H54 (cell line): Measurements from ENCODE around the gene BCKDHB.
A peak's percentile ranks its signal among the peaks of the same experiment; 100 is the strongest.
"Not testable (repeated sequence)": the region's sequence is repeated elsewhere in the genome, so short reads cannot be mapped to it uniquely, and the experiment has no call there.

Experiments
- DNase-seq: peaks from one replicate; pipeline ENCODE4 v3.0.0; 2011; ENCODE audit warnings: low spot score, mixed read lengths; ENCODE audit not compliant: insufficient read length
- FAIRE-seq: peaks from 3 replicates; lab custom pipeline; 2011; peaks lifted over from hg19 to GRCh38; lab: Jason Lieb, UNC
- POLR2A ChIP-seq: IDR thresholded peaks from 2 replicates; pipeline ENCODE4 v1.6.1; 2011; ENCODE audit warnings: low read depth, mild to moderate bottlenecking, low read length

The BCKDHB gene

DNA sequence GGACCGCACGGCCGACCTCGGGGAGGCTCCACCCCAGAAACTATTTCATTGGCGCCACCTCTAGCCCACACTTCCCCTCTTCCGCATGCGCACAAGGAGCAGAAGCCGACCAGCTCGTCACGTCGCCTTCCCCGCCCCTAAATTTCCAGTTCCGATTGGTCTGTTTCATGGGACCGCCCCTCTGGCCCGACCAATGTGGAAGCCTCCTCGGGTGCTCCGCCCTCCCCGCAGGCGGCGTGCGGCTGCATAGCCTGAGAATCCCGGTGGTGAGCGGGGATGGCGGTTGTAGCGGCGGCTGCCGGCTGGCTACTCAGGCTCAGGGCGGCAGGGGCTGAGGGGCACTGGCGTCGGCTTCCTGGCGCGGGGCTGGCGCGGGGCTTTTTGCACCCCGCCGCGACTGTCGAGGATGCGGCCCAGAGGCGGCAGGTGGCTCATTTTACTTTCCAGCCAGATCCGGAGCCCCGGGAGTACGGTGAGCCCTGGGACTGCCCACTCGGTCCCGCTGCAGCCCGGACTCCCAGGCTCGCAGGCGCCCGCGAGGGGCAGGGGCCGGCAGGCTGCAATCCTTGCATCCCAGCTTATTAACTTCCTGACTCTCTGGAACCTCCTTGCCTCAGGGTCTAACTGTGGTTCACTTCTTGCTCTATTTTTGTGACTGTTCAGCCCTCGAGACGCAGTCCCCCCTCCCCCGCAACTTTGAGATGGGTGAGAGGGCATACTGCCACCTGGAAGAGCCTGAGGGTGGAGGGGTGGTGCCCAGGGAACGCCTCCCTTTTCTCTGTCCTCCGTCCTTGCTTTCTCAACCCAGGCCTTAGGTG, at the start of gene BCKDHB:
BCKDHB (plus strand) TSS at position 254 of the 818 bp plus-strand sequence; CDS start at position 277, 23 bp downstream.
- FAIRE-seq (peak; percentile 99), DNase-seq (peak; percentile 90)
- TF ChIP-seq POLR2A = peak; percentile 90

DNA sequence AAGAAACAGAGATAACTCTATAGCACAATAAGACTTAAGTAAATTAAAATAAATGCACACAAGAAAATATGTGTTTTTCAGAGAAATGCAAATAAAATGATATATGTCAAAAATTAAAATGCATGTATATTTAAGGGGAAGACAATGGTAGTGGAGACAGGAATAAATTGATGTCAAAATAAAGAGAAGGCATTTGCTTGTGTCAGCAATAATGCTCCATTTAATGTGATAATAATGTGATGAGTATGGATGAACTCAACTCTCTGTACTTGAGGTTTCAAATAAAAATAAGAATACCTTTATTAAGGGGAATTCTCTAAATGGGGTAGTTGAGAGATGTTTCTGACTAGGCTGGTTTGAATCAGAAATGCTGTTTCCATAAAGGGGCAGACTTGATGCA, 45.7 kb upstream of the BCKDHB start:
- DNase-seq = no peak
- no peak for TF ChIP-seq POLR2A
- FAIRE-seq = no peak

DNA sequence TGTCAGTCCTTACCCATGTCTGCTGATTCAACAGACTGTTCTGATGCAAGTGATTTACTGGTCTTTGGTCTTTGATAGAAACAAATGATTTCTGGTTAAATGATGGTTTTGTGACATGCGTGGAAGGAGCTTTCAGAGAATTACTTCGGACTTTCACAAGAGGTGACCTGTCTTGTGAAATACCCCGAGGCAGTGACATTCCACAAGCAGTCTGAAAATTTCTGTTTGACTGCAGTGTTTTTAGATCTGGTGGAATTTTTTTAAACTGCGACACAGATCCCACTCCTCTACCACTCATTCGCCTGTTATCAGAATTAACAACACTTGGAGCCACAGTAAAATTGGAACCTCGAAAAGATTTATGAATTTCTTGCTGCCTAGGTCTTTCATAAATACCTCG, 38.3 kb upstream of the BCKDHB start:
- FAIRE-seq, DNase-seq: not testable (repeated sequence)

DNA sequence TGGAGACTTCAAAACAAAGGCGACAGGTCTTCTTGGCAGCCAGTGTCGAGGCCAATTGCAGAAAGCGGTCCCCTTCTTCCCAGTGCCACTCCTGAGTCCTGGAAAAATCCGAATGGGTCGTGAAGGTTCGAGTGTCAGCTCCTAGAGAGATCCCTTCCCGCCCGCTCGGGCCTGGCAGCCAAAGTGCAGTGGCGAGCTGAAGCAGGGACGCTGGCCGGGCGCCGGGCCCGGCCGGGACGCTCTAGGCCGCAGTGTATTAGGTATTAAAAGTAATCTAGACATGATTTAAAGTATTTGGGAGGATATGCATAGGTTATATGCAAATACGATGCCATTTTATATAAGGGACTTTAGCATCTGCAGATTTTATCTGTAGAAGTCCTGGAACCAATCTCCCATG, 36.0 kb upstream of the BCKDHB start:
- not testable (repeated sequence) for DNase-seq, FAIRE-seq

DNA sequence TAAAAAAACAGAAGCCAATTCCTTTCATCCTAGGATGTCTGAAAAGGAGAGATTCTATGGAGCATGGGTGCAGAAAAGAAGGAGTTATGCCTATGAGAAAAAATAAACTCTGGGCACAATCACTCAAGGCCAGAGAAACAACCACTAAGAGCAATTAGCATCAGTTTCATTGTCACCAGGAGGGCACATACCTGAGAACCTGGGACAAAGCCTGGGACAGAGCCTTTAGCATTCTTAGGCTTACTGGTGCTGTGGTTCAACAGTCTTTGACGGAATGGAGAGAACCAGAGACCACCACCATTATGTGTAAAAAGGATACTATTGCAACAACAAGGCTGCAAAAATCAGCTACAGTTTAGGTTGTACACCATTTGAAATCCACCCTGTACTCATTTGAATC, 29.4 kb upstream of the BCKDHB start:
- DNase-seq = no peak
- TF ChIP-seq POLR2A = no peak
- no peak for FAIRE-seq

DNA sequence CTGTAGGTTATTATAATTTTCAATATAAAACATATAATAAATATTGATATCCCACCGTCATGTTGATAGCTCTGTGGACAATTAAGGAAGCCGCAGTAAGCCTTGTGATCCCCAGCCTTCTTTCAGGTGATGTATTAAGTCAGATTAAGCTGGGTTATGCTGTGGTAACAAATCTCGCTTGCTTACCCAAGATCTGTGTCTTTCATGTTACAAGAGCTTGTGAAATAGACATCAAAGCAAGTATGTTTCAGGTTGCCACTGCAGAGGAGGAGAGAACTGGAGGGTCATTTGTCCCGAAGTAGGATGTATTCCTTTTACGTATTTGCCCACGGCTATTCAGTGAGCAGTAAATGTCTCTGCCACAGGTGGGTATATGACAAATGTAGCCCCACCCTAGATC, 17.8 kb upstream of the BCKDHB start:
- FAIRE-seq (no peak), DNase-seq (no peak)
- no peak for TF ChIP-seq POLR2A

DNA sequence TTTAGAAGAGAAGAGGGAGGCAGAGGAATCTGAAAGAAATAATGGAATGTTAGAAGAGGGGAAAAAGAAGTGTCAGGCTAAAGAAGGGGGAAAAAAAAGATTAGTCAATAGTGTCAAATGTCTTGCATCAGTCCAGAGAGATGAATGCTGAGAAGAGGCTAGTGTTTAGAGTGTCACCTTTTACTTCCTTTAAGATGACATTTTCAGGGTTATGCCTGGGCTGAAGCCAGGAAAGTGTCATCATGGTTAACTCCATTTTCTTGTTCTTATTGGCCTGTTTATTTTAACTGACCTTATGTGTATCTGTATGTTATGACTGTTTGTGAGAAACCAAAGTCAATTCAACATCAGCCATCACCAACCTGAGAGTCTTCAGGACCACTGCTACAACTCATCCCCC, 15.0 kb upstream of the BCKDHB start:
- no peak for TF ChIP-seq POLR2A
- FAIRE-seq (peak; percentile 38), DNase-seq (no peak)

DNA sequence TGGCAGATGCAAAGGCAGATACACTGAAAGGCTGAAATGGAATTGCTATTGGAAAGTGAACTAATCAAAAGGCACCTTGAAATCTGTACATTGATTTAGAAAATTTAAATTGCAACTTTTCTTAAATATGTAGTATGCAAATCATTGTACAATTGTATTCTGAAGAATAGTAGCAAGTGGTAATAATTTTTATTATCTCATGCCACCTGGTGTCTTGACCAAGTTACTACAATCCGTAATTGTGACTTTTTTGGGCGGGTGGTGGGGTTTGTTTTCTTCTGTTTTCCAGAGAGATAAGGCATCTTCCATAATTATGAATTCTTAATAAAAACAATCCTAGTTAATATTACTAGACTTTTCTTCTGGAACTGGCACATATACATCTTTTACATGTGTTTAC, 12.5 kb upstream of the BCKDHB start:
- DNase-seq = no peak
- no peak for TF ChIP-seq POLR2A
- peak; percentile 83 for FAIRE-seq

DNA sequence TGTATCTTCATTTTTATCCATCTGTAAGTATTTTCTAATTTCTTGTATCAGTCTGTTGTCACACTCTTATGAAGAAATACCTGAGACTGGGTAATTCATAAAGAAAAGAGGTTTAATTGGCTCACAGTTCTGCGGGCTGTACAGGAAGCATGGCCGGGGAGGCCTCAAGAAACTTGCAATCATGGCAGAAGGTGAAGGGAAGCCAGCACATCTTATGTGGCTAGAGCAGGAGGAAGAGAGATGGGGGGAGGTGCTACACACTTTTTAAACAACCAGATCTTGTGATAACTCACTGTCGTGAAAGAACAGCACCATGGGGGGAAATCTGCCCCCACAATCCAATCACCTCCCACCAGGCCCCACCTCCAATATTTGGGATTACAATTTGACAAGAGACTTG, 10.9 kb upstream of the BCKDHB start:
- DNase-seq (no peak), FAIRE-seq (no peak)
- TF ChIP-seq POLR2A = no peak

DNA sequence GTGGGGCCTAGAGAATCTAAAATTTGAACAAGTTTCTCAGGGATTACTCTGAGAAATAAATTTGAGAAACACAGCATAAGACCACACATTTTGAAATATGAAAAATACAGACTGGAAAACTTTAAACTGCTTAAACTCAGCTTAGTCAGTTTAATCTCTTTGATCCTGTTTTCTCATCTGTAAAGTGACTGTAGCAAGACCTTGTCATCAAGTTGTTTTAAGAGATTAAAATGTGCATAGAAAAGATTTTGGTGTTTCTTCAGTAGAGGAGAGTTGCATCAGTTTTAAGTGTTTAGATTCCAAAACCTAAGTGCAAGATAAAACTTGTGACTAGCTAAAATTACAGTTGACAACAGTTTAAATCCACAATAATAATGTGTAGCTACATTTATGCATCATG, 8.1 kb upstream of the BCKDHB start:
- no peak for TF ChIP-seq POLR2A
- no peak for DNase-seq
- FAIRE-seq = peak; percentile 6

DNA sequence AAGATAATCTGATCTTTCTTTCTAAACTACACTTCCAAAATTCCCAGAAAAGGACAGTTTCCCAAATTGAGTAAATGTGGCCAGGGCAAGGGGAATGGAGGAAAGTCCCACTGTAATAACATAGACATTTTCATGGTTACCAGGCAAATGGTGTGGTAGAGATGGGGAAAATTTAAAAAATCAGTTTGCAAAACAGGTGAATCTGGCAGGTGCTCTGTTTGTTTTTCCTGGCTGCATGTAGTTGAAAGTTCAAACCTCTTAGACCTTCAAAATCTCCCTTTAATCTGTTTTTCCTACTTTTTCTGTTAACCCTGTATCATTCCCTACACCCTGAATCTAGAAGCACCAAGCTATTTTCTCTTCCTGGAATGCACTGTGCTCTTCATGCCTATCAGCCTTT, 2.0 kb upstream of the BCKDHB start:
- FAIRE-seq = no peak
- no peak for TF ChIP-seq POLR2A
- no peak for DNase-seq

DNA sequence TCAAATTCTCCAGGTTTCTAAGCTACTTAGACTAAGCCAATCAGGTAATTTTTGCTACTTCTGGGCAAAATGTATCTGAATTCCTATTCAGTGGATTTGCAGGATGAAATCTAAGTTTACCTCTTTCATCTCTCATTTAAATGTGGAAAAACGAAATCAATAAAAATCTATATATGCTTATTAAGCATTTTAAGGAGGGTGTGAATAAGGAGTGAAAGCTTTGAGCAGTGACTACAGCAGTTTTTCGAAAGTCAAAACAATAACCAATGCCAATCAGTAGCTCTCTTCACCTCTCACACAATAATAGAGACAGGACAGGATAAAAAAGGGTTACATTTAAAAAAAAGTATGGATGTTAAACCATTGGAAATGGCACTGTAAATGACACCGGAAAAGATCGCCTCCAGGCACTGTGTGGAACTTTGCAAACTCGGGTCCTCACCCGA, 476 bp upstream of the BCKDHB start:
- TF ChIP-seq POLR2A = no peak
- FAIRE-seq (no peak), DNase-seq (no peak)

DNA sequence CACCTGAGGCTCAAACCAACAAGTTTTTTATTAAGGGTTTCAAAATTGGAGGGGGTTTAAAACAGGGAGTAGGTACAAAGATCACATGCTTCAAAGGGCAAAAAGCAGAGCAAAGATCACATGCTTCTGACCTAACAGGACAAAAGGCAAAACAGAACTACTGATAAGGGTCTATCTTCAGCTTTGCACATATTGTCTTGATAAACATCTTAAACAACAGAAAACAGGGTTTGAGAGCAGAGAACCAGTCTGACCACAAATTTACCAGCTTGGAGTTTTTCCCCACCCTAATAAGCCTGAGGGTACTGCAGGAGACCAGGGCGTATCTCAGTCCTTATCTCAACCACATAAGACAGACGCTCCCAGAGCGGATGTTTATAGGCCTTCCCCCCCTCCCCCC, 16.1 kb downstream of the BCKDHB start:
- DNase-seq, FAIRE-seq: not testable (repeated sequence)

DNA sequence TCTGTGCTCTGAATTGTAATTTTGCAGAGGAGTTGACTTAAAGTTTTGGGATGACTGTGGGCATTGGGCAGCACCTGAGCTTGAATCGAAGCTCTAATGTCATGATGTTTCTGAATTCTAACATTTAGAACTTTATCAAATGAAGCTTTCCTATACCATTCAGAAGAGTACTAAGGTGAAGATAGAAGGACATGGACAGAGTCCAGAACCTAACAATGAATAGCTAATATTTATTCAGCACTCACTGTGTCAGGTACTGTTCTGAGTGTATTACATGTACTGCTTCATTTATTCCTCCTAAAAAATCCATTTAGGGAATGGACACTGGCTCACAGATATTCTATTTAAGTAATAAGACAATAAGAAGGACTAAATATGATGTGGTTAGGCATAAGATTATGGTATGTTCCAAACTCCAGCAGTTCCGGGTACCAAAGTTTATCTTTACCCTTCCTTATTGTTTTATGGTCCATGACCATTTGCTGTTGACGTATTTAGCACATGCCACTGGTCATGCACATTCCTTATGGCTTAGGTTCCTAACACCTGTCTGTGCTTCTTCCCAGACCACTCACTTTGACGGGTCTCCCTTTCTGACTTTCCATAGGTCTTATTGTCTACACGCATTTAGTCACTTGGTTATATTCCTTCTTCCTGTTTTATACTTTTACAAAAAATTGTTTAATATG, 20.3 kb downstream of the BCKDHB start:
- no peak for TF ChIP-seq POLR2A
- FAIRE-seq (no peak), DNase-seq (no peak)

DNA sequence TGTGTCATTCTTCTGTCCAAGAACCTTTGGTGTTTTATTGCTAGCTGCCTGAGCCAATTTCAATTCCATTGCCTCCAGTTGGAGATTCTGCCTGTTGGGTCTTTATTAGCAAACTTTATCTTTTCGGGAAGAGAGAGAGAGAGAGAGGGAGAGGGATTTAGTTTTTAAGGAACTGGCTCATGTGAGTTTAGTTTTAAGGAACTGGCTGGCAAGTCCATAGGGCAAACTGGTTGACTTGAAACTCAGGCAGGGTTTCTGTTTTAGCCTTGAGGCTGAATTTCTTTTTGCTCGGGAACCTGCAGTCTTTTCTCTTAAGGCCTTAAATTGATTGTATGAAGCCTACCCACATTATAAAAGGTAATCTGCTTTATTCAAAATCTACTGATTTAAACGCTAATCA, 23.0 kb downstream of the BCKDHB start:
- TF ChIP-seq POLR2A = no peak
- DNase-seq (no peak), FAIRE-seq (no peak)

DNA sequence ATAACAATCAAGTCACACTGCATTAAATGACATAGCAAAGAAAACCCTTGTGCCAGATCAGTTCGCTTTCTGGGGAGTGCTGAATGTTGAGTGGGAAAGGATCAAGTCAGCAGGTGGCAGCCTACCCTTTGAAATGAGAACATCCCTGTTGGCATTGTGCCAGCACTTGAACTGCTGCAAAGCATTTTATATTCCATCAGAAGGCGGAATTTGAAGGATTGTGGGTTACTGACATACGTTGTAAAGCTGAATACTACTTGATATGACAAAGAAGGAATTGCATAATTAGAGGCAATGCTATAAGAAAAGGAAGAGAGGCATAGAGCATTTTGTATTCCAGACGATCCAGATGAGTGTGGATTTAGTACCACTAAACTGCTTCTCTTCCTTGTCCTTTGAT, 26.5 kb downstream of the BCKDHB start:
- no peak for TF ChIP-seq POLR2A
- DNase-seq (no peak), FAIRE-seq (peak; percentile 65)
